ELR (cell line): ENCODE measurements around the gene ATG13.
"Not testable (repeated sequence)": the region's sequence is repeated elsewhere in the genome, so short reads cannot be mapped to it uniquely, and the experiment has no call there.

ENCODE experiments used
- DNase-seq: peaks from one replicate; pipeline ENCODE4 v3.0.0-alpha.2; 2015; ENCODE audit warnings: low read depth

The ATG13 gene

DNA sequence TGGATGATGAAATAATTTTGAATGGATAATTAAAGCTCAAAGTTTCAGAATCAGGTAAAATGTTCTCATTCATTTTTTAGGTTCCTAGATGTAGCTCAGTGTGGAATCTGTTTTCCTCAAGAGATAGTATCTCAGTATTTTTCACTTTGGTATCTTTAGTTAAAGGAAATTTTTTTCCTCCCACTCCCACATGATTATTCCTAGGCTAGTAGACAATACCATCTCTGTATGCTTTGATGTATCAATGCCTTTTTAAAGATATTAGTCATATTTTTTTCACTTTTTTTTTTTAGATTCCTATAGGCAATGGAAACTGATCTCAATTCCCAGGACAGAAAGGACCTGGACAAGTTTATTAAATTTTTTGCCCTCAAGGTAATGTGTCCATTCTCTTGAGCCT is 26.6 kb downstream of the ATG13 start:
- DNase-seq: no peak

DNA sequence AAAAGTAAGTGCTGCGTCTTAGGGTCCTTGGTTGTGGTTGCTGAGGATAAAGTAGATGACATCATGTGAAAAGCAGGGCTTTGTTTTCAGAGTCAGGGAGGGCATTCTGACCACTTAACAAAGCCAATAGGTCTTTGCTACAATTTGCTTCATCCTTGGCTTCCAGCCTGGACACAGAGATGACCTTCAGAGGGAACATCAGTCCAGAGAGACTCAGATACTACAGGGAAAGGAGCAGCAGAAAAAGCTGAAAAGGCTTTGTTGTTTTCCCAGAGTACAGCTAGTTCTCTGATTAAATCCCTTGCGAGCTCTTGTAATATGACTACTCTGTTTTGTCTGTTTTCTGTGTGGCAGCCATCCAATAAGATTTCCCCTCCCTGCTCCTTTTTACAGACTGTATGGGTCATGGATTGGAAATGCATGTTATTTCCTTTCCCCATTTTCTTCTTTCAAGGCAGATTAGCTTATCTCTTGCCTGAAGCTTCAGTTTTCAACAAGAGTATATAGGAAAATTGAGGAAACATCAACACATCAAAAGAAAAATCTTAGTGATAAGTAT is 31.9 kb downstream of the ATG13 start:
- DNase-seq: peak; percentile 89

DNA sequence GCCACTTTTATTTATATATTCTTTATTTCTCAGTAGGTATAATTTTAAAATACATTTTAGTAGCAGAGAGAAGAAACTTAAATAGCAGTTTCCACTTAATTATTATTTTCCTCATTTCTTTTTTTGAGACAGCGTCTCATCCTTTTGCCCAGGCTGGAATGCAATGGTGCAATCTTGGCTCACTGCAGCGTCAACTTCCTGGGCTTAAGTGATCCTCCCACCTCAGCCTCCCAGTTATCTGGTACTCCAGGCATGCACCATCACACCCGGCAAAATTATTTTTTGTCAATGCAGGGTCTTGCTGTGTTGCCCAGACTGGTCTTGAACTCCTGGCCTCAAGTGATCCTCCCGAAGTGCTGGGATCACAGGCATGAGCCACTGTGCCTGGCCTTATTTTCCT is 38.3 kb downstream of the ATG13 start:
- DNase-seq: no peak

DNA sequence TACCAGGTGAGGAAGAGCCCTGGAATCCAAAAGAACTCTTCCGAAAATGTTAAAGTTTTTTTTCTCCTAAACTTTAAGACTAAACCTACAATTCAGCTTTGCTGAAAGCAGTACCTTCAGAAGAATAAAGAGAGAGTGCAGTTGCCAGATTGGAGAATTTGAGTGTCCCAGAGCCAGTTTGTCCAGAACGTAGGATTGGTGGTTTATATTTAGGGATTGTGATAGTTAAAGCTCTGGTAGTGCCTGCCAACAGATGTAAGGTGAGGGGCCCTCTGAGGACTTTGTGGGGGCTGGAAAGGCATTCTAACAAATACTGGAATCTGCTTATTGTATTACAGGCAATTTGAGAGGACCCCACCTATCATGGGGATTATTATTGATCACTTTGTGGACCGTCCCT is 39.8 kb downstream of the ATG13 start:
- DNase-seq: no peak

DNA sequence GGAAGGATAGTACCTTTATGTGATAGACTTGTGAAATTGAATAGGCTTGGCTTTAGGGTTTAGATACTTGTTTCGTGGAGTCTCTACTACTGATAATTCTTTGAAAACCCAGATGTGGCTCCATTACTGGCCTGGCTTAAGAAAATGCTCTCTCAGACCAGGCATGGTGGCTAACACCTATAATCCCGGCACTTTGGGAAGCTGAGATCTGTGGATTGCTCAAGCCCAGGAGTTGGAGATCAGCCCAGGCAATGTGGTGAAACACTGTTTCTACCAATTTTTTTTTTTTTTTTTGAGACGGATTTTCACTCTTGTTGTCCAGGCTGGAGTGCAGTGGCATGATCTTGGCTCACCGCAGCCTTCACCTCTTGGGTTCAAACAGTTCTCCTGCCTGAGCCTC is 40.9 kb downstream of the ATG13 start:
- DNase-seq: no peak

DNA sequence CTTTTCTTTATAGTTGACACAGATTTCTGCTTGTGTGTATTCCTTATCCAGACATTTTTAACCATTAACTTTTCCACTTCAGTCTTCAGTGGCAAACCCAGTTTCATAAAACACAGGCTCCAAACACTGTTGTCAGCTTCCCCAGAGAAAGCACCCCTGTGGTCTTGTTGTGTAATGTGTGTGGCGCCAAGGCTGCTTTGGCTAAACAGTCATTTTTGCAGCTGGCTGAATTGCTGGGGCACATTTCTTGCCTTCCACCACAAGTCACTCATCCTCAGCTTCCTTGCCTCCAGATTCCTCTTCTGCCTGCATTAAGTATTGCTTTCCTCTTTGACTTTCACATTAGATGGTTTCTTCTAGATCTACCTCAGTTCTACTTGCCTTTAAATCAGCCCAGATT is 42.6 kb downstream of the ATG13 start:
- no peak for DNase-seq

DNA sequence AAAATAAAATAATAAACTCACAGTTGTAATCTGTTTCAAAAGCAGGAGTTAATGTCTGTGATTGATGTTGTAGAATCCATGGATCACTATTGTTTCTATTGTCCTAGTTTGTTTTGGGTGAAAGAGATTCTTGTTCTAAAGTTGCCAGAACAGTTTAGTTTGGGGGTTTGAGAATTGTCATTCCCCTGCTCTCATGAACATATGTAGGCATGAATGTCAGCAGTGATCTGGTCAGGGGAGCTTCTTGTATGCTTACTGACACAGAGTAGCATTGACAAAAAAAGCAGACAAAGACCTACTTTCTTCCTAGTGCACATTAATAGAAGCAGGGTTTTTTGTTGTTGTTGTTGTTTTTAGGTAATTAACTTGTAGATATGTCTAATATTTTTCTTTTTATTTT is 44.5 kb downstream of the ATG13 start:
- DNase-seq: no peak

DNA sequence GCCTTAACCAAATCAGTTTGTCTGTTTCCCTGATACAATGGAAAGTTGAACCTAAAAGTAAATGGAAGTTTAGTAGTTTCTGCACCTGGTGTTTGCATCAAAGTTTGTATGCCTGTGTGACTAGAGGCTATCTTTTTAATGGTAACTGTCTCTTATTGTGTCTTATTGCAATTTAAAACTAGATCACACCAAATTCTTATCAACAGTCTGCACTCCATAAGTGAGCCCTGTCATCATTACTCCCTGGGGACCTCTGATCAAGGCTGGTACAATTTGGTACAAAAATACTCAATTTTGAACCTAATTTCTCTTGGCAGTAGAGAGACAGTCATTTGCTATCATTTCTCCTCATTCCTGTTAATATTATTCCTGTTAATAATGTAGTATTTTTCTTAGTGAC is 45.0 kb downstream of the ATG13 start:
- DNase-seq: no peak

DNA sequence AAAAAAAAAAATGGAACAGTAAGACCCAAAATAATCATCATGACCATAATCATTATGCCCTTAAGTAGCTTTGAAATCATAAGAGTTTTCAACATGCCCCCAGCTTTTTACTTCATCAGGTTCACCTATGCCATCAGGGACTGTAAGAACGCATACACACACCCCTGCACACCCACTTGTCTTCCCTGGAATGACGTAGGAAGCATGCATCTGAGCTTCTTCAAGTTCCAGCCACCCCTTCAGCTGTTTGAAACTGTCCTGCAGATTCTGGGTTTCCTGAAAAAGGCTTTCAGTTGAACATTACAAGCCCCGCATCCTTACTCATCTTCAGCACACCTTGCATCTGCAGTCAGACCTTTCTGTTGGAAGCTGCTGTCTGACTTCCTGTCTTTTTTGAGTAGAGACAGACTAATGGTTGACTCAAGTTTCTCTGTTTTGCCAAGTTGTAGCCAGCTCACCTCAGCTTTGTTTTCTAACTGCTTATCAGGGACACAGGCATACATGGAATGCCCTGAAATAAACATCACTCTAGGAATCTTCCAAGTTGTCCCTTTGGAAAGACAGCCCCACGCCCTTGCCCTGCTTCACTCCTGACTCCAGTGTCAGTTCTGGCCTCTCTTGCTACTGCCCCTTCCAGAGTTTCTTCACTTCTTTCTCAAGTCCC is 46.1 kb downstream of the ATG13 start:
- peak; percentile 17 for DNase-seq

DNA sequence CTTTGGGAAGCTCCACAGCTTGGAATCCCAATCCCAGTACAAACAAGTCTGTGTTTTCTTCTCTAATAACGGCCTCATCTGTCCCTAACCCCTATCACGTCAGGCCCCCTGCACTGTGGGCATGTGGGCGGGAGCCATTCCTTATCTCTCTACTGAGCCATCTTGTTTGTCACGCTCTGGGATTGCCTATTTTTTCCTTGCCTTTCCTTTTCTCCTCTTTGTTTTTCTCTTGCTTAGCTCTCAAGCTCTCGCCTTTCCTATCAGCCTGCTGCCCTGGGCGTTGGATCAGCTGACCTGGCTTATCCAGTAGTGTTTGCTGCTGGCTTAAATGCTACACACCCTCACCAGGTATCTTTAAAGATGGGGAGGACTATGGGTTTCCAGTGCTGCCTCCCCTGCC is 47.3 kb downstream of the ATG13 start:
- no peak for DNase-seq

DNA sequence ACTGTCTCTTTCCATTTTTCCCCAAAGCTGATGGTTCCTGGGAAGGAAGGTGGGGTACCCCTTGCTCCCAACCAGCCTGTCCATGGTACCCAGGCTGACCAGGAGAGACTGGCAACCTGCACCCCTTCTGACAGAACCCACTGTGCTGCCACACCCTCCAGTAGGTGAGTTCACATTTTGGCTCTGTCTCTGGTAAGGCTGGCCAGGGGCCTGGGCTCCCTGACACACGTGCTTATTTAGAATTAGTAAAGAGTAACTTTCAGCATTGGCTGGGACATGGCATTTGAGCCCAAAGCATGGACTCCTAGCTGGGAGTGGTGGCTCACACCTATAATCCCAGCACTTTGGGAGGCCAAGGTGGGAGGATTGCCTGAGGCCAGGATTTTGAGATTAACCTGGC is 48.0 kb downstream of the ATG13 start:
- DNase-seq: no peak

DNA sequence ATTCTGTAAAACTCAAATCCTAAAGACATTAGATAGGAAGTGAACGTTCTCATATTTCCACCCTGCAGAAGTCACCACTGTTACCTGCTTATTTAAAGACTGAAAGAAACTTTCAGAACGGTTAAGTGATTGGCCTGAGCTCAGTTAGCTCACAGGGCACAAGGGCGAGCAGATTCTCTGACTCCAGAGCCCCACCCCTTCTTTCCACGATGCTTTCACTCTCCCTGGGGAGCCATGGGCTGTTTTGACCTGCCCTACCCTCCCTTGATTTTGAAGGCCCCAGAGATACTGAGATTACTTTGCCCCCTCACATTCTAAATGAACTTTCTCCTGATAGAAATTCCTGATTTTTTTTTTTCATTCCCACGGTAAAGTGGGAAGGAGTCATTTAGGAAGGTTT is 49.2 kb downstream of the ATG13 start:
- DNase-seq: no peak

DNA sequence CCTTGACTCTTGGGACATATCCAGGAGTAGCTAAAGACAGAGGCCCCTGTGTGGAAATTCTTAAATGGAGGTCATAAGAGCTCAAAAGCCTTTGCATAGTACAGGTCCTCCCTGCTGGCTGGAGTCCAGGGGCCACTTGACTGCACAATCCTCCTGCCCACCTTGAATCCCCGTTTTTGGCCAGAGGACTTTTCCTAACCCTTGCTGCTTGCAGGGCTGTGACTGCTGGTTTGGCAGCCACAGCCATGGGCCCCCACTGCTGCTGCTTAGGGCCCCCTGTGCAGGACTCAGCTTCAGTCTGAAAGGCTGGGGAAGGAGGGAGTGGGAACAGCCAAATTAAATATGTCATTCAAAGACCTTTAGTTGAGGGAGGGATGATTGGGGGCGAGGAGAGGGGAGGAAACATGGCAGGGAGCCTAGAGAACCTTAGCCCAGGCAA is 49.7 kb downstream of the ATG13 start:
- DNase-seq: no peak

DNA sequence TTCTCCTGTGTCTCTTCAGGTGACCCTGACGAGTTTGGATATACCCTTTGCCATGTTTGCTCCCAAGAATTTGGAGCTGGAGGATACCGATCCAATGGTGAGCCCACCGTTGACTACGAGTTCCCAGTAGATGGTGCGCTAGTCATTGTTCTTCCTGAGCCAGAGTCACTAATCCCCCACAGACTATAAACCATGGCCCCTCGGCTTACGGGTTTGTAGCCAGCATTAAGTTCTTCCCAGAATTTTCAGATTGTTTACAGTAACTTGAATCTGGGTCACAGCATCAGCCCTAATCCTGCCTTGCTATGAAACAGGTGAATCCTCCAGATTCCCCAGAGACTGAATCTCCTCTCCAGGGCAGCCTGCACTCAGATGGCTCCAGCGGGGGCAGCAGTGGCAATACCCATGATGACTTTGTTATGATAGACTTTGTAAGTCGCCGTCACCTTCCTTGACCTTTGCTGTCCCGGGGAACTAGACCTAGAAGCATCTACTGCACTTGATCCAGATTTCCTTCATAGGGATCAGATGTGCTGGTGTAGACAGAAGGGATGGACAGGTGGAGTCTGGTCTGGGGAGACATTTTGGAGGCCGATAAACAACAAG is 51.2 kb downstream of the ATG13 start:
- no peak for DNase-seq

DNA sequence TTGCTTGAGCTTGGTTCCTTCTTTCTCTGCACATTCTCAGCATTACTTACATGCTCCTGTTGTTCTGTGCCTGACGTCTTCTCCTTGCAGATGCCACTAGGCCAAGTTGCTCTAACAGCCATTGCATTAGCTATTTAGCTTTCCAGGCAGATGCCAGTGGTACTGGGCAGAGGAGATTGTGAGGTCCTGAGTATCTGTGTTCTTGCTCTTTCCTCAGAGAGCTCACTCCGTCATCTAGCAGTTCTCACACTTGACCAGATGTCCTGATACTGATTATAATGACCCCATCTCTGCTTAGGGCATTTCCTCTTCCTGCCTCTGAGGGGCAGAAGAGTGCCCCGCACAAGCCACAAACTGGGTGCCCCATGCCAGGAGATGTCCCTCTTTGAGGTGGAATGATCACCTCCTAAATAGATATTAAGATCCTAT is 52.4 kb downstream of the ATG13 start:
- peak; percentile 24 for DNase-seq

DNA sequence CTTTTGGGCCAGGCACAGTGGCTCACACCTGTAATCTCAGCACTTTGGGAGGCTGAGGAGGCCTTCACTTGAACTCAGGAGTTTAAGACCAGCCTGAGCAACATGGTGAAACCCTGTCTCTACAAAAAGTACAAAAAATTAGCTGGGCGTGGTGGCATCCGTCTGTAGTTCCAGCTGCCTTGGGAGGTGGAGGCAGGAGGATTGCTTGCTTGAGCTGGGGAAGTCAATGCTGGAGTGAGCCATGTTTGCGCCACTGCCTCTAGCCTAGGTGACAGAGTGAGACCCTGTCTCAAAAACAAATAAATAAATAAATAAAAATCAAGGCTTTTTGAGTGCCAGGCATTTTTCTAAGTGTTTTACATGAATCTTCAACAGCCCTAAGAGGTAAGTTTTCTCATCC is 53.2 kb downstream of the ATG13 start:
- DNase-seq: not testable (repeated sequence)

DNA sequence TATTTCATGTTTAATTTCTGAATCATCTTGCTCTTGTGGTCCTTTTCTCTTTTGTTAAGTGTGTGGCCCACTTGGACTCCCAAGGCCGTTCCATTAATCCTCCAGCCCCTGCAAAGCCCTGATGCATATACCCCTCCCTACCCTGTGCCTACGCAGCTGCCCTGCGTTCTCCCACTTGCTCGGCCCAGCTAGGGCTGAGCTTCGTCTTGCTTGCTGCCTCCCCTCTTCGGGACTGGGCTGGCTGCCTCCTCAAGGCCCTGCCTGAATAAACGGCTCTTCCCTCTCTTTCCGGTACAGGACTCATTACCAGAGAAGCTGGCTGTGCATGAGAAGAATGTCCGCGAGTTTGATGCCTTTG is 54.6 kb downstream of the ATG13 start:
- no peak for DNase-seq

DNA sequence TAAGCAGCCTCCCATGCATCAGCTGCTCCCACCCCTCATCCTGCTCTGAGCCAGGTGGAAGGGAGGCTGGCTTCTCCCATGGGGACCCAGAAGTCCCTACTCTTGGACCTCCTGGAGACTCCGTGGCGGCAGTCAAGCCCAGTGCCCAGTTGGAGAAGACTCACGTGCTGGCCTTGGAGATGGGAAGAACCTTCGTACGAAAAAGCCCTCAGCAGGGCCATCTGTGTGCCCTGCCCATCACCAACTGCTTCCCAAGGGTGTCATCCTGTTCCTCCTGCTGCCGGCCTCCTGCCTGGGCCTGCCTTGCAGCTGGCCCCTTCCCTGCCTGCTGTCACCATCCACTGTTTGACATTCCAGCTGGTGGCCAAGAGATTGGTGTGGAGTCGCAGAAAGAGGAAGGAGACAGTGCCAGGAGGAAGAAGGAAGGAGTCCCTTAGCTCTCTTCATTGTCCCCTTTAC is 55.1 kb downstream of the ATG13 start:
- no peak for DNase-seq

DNA sequence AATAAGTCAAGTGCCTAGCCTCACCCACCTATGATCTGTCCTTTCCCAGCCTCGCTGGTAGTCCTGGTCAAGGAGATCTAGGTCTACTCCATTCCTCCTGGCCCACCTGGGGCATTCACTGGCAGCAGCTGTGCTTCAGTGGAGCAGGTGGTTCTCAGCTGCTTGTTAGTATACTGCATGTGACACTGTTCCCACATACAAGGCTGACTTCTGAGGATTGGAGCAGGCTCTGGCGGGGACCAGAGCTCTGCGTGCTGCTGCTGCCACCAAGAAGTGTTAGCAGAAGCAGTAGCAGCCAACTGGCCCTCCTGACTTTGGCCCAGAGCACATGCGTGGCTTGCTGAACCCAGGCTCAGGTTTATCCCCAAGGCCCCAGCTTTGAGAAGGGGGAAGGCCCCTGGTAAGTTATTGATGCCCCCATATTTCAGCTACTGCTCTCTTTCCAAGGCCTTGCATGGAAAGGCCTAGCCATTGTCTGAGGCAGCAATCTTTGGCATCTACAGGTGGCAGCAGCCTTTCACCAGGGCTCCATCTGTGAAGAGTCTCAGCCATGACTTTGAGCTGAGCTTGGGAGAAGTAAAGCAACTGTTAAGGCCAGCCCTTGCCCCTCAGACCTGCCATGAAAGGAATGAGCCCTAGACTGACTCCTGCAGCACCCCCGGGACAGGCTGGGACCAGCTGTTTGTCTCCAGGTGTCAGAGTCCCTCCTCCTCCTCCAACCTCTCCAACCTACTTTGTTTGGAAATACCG is 56.5 kb downstream of the ATG13 start:
- DNase-seq: no peak

DNA sequence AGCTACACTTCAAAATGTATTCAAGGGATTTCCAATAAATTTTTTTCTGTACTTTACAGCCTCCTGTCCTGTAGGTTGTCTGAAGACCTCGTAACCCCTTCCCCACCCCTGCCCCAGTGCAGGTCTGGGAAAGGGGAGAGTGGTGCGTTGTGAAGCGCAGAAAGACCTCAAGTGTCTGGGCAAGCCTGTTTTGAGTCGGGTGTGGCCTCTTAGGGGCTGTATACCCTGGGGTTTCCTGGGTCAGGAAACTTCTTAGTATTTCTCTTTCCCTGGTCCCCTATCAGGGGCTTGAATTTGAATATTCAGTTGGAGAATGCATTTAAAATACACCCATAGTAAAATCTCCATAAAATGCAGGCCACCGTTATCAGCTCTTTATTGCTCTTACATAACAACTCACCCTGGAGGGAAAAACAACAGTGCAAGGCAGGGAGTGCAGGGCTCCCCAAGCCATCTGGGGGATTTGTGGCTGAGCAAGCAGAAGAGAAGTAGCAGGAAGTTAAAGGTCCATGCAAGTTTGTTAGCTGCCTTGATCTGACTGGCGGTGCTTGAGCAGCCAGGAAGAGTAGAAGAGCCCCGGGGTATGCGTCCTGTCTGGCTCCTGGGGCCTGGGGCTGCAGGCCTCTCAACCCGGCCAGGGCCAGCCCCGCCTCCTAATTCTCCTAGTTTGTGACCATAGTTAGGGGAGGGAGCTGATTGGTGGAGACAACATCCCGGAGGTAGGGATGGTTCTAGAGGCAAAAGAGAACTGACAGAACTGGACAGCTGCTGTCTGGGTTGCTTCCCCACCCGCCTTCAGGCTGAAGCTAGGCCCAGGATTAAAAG is 57.3 kb downstream of the ATG13 start:
- no peak for DNase-seq

DNA sequence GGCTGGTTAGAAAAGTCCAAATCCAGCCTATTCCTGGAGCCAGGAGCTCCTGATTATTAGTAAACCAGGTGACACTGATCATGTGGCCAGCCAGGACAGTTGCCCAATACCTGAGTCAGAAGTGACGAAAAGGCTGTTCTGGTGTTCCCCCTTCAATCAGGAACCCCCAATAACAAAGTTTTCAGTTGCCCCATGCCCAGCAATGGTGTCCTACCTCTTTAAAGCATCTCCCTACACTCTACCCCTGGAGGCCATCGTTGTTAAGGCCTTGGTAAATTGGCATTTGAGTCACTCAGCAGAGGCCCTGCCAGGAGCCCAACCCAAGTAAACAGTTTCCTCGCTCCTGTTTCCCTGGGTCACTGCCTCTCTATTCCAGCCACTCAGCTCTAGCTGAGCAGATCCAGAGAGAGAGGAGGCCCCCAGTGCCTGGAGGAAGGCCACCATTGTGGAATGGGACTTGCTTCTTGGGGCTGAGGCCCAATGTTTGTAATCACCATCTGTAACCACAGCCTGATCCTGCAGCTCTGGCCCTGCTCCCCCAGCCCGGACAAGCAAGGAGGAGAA is 58.0 kb downstream of the ATG13 start:
- DNase-seq: peak; percentile 65

DNA sequence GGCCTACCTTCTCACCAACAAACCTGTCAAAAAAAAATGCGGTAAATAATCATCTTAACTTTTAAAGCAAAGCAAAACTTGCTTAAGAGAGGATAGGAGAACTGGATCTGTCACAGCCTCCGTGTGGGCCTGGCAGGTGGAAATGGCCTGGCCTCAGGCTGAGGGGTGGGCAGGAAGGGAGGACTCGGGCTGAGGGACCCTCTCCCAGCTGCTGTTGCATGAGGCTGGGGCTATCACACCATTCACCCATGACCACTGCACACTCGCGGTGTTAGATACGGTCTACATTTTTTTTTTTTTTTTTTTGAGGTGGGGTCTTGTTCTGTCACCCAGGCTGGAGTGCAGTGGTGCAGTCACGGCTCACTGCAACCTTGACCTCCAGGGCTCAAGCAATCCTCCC is 58.6 kb downstream of the ATG13 start:
- no peak for DNase-seq
